Large intestine (tissue), 3 donors: ENCODE measurements around the gene GID8. TPM values are rescaled to one million over a fixed set of nuclear protein-coding genes. Genes with fewer than 3 reads are reported as not detected.

ENCODE experiments used
- DNase-seq, 2 donors: peaks; one replicate each; pipeline versions ENCODE4 v3.0.0 to v3.0.0-alpha.2; 2013
- H3K27ac ChIP-seq: one replicate; pipeline ENCODE4 v1.5.1; 2013; ENCODE audit warnings: low read length
- H3K27me3 ChIP-seq: 2 replicates; pipeline ENCODE4 v1.6.1; 2013; ENCODE audit warnings: low read length; ENCODE audit not compliant: control insufficient read depth, insufficient read depth
- H3K36me3 ChIP-seq: 2 replicates; pipeline ENCODE4 v1.6.1; 2013; ENCODE audit warnings: low read length; ENCODE audit not compliant: control insufficient read depth, insufficient read depth
- H3K4me1 ChIP-seq: one replicate; pipeline ENCODE4 v1.6.1; 2013; ENCODE audit warnings: low read length; ENCODE audit not compliant: control insufficient read depth, insufficient read depth
- H3K4me3 ChIP-seq: one replicate; pipeline ENCODE4 v1.5.1; 2013; ENCODE audit warnings: low read length
- H3K9me3 ChIP-seq: one replicate; pipeline ENCODE4 v1.6.1; 2013; ENCODE audit warnings: mild to moderate bottlenecking, low read depth, low read length, moderate library complexity; ENCODE audit not compliant: control insufficient read depth
- WGBS: methylation state at CpG from one replicate; pipeline ENCODE4 v1.1.5; 2013; ENCODE audit warnings: low lambda C conversion rate; ENCODE audit not compliant: insufficient coverage; 5-methylcytosine and 5-hydroxymethylcytosine counted together
- polyA plus RNA-seq: library from polyadenylated mRNA; unstranded; fragments of 120-200 nt; gene quantifications from one replicate; pipeline ENCODE4 v1.2.1, GENCODE V29; 2013

The GID8 gene
- polyA plus RNA-seq, 1 donor, result 32.2 TPM

GRCh38 chr20:62913043-62913630 lies 24.8 kb upstream of the GID8 start:
- peaks cover 5% of the 10 kb centered on the region for H3K9me3 ChIP-seq
- H3K36me3 ChIP-seq, result peaks cover 50% of the 10 kb centered on the region
- no peak for DNase-seq
- no peak overlapping the region for H3K4me3 ChIP-seq
- H3K27me3 ChIP-seq, result no peaks in the 10 kb centered on the region
- peaks cover 7% of the 10 kb centered on the region for H3K4me1 ChIP-seq
- WGBS, result 60% methylated on average over 1 of the region's 7 CpGs
- no peak overlapping the region for H3K27ac ChIP-seq

DNA sequence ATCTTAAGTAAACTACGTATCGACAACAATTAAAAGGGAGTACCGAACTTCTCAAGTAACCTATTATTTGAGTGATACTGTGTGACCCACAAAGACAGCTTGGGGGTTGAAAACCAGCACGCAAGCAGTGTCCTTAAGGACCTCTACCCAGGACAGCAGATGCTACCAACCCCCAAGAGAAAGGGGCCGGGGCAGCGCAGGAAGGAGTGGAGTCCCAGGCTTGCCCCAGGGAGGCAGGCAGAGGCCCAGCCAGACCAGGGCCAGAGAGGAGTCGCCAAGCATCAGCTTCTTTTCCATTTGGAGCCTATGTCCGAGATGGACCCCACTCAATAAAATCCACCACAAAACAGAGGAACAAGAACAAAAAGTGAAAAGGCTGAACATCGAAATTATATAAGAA lies 23.5 kb upstream of the GID8 start:
- Histone ChIP-seq H3K4me1 (peaks cover 7% of the 10 kb centered on the region), H3K4me3 (no peak overlapping the region), H3K27ac (no peak overlapping the region), H3K27me3 (no peaks in the 10 kb centered on the region), H3K36me3 (peaks cover 37% of the 10 kb centered on the region), H3K9me3 (peaks cover 5% of the 10 kb centered on the region)
- WGBS, result 80% methylated on average over 1 of the region's 9 CpGs
- DNase-seq, result no peak

GRCh38 chr20:62914970-62915457 lies 22.9 kb upstream of the GID8 start:
- Histone ChIP-seq H3K4me3 (no peak overlapping the region), H3K27me3 (no peaks in the 10 kb centered on the region), H3K4me1 (peaks cover 7% of the 10 kb centered on the region), H3K27ac (no peak overlapping the region), H3K9me3 (peaks cover 5% of the 10 kb centered on the region), H3K36me3 (peaks cover 31% of the 10 kb centered on the region)
- DNase-seq, result peak in 1 of 2 donors; percentile 42
- WGBS, result 40% methylated on average over 2 of the region's 8 CpGs

DNA sequence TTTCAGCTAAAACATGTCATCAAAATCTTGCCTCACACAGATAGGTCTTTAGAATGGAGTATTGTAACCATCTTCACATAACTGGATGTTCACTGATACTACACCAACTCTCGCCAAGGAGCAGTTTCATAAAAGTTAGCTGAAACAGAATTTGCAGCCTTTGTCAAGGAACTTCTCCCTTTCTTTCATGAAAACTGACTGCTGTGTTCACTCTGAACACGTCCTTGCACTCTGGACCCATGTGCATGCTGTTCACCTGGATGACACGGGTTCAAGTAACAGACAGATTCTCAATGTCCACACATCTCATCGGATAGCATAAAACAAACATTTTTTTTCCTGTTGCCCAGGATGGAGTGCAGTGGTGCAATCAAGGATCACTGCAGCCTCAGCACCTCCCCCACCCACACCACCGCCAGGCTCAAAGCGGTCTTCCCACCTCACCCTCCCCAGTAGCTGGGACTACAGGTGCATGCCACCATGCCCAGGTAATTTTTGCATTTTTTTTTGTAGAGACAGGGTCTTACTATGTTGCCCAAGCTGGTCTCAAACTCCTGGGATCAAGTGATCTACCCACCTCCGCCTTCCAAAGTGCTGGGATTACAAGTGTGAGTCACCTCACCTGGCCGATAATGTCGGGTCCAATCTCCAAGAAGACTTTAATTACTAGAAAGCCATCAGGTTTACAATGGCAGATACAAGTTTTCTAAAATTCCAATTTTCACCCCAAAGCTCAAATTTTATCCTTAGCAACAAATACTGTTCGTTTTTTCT lies 21.1 kb upstream of the GID8 start:
- Histone ChIP-seq H3K4me1 (peaks cover 14% of the 10 kb centered on the region), H3K27ac (peak overlapping the region; percentile 13), H3K27me3 (no peaks in the 10 kb centered on the region), H3K9me3 (no peaks in the 10 kb centered on the region), H3K4me3 (no peak overlapping the region), H3K36me3 (peaks cover 12% of the 10 kb centered on the region)
- peak in 1 of 2 donors; percentile 53 for DNase-seq
- WGBS, result no CpG with 5 or more reads among the region's 10 CpGs

DNA sequence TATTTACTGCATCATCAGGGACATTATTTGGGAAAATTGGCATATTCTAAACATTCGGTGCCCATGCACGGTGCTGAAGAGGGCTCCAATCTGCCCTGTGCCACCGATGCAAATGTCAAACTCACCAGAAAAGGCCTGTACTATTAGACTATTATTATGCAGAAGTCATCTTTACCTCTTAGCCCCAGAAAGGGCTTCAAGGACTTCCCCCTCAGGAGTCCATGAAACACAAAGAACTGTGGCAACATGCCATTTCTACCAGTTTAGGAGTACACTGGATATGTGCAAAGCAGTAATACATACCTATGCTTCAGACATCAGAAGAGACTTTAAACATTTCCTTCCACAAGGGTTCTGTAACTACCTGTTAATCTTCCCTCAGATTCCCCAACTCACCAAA lies 20.2 kb upstream of the GID8 start:
- no peaks in the 10 kb centered on the region for H3K27me3 ChIP-seq
- peaks cover 22% of the 10 kb centered on the region for H3K4me1 ChIP-seq
- H3K9me3 ChIP-seq, result no peaks in the 10 kb centered on the region
- no peak for DNase-seq
- no peak overlapping the region for H3K4me3 ChIP-seq
- H3K36me3 ChIP-seq, result peaks cover 8% of the 10 kb centered on the region
- H3K27ac ChIP-seq, result no peak overlapping the region
- no CpG with 5 or more reads among the region's 3 CpGs for WGBS

DNA sequence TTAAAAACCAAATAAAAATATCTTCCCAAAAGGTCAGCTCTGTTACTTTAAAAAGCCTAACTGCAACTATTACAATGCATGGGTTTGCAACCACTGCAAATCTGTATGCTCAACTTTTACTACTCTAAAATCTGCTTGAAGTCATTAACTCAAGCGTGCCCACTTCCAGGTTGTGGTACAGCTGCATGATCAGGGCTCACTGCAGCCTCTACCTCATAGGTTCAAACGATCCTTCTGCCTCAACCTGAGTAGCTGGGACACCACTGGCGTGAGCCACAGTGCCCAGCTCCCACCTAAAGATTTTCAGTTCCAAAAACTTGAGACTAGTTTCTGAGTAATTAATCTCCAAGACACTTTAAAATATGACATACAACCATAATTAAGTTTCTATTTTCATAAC lies 19.8 kb upstream of the GID8 start:
- Histone ChIP-seq H3K4me1 (peaks cover 26% of the 10 kb centered on the region), H3K36me3 (peaks cover 4% of the 10 kb centered on the region), H3K4me3 (no peak overlapping the region), H3K9me3 (no peaks in the 10 kb centered on the region), H3K27me3 (no peaks in the 10 kb centered on the region), H3K27ac (no peak overlapping the region)
- DNase-seq, result no peak
- no CpG with 5 or more reads among the region's 3 CpGs for WGBS

GRCh38 chr20:62918831-62919230 lies 19.1 kb upstream of the GID8 start:
- no peak for DNase-seq
- no CpG with 5 or more reads among the region's 6 CpGs for WGBS
- no peaks in the 10 kb centered on the region for H3K36me3 ChIP-seq
- no peak overlapping the region for H3K27ac ChIP-seq
- no peak overlapping the region for H3K4me3 ChIP-seq
- no peaks in the 10 kb centered on the region for H3K9me3 ChIP-seq
- H3K27me3 ChIP-seq, result no peaks in the 10 kb centered on the region
- H3K4me1 ChIP-seq, result peaks cover 26% of the 10 kb centered on the region

DNA sequence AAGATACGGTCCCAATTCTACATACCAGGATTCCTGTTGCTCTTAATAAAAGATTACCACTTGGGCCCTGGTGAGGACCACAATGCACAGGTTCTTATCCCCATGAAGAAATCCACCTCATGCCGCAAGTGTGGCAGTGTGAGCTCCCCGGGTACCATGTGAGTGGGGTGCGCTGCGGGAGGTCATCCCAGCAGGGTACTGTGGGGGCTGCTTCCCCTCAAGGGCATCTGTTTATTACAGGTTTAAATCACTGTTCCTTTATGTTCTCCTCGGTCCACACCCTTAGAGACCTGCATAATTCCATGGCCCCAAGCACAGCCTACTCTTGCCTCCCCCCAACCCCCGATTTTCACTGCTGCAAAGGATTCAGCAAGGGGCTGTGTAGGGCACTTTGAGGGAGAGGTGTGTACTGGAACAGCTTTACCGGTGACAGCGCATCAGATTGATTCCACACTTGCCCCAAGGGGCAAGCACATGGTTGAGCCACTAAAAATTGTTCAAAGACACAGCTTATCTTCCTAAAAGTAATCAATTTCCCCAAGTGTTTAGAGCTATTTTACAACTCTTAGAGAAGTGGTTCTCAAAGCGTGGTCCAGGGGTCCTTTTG lies 17.8 kb upstream of the GID8 start:
- Histone ChIP-seq H3K9me3 (no peaks in the 10 kb centered on the region), H3K27me3 (no peaks in the 10 kb centered on the region), H3K4me1 (peaks cover 30% of the 10 kb centered on the region), H3K36me3 (no peaks in the 10 kb centered on the region), H3K4me3 (no peak overlapping the region), H3K27ac (no peak overlapping the region)
- WGBS, result no CpG with 5 or more reads among the region's 10 CpGs
- no peak for DNase-seq

DNA sequence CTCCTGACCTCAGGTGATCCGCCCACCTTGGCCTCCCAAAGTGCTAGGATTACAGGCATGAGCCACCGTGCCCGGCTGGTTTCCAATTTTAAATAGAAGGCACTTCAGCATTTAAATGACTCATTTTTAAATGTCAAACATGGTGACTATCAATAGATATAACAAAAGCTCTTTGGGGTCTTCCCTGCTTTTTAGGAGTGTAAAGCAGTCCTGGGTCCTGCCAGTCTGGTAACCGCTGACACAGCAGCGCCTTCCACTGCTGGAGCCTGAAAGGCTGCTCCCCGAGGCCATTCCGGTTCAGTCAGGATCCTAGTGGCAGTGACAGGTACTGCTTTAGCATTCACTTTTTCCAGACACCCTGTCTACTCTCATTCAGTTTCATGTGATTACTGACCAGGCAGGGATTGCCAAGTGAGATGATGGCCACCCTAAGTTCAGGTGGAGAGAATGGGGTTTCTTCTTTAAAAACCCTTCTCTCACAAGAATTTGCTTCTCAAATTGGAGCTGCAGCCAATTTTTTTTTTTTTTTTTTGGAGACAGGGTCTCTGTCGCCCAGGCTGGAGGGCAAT lies 16.7 kb upstream of the GID8 start:
- WGBS, result no CpG with 5 or more reads among the region's 8 CpGs
- Histone ChIP-seq H3K36me3 (no peaks in the 10 kb centered on the region), H3K27me3 (no peaks in the 10 kb centered on the region), H3K4me3 (no peak overlapping the region), H3K27ac (peak overlapping the region; percentile 1), H3K4me1 (peaks cover 30% of the 10 kb centered on the region), H3K9me3 (no peaks in the 10 kb centered on the region)
- peak in 1 of 2 donors; percentile 77 for DNase-seq

DNA sequence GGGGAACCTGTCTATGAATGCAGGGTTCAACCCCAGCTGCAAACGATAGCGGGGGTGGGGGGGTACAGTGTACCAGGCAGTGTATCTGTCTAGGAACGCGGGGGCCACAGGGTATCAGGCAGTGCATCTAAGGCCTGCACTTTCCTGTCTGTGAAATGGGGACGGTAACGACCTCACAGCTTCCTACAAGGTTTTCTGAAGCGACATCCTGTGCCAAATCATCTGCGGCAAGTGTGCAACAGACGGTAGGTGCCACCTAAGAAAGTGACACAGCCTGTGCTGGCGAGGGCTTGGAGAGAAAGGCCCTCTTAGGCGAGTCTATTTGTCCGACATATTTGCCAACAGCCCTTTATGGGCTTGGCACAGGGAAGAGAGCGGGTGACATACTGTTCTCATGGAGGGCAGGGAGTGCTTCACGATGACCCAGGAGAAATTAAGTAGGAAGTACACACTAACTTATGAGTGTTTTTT lies 15.5 kb upstream of the GID8 start:
- DNase-seq, result no peak
- WGBS, result no CpG with 5 or more reads among the region's 14 CpGs
- Histone ChIP-seq H3K9me3 (no peaks in the 10 kb centered on the region), H3K36me3 (no peaks in the 10 kb centered on the region), H3K4me1 (peaks cover 38% of the 10 kb centered on the region), H3K4me3 (no peak overlapping the region), H3K27ac (peak overlapping the region; percentile 79), H3K27me3 (no peaks in the 10 kb centered on the region)
